Measurements from ENCODE around the gene MRPL50. TPM values are rescaled to one million over a fixed set of nuclear protein-coding genes. Genes with fewer than 3 reads are reported as not detected.

The MRPL50 gene
- total RNA-seq, 1 donor from 2014 or later: 16.3 TPM

GRCh38 chr9:101418518-101419430 is 20.4 kb upstream of the MRPL50 start:
- no peak overlapping the region for H3K4me3 Mint-ChIP-seq
- H3K27me3 Mint-ChIP-seq: no peaks in the 10 kb centered on the region
- TF ChIP-seq CTCF (conservative IDR thresholded peaks at IDR 0.05): no peak
- H3K9me3 Mint-ChIP-seq: peaks cover under 1% of the 10 kb centered on the region
- no peak for DNase-seq (ENCODE audit: extremely low spot score, unreplicated experiment)
- no peak overlapping the region for H3K27ac Mint-ChIP-seq
- peaks cover 5% of the 10 kb centered on the region for H3K4me1 Mint-ChIP-seq (ENCODE audit: unreplicated experiment)
- H3K36me3 Mint-ChIP-seq: peaks cover 8% of the 10 kb centered on the region

GRCh38 chr9:101417977-101418376 is 19.6 kb upstream of the MRPL50 start:
- peaks cover 5% of the 10 kb centered on the region for H3K4me1 Mint-ChIP-seq (ENCODE audit: unreplicated experiment)
- no peak overlapping the region for H3K27ac Mint-ChIP-seq
- DNase-seq (ENCODE audit: extremely low spot score, unreplicated experiment): no peak
- H3K27me3 Mint-ChIP-seq: no peaks in the 10 kb centered on the region
- H3K4me3 Mint-ChIP-seq: no peak overlapping the region
- H3K36me3 Mint-ChIP-seq: peaks cover 15% of the 10 kb centered on the region
- no peak for TF ChIP-seq CTCF (conservative IDR thresholded peaks at IDR 0.05)
- H3K9me3 Mint-ChIP-seq: peaks cover 5% of the 10 kb centered on the region

GRCh38 chr9:101417389-101417788 is 19.0 kb upstream of the MRPL50 start:
- Mint-ChIP-seq H3K4me3 (no peak overlapping the region), H3K9me3 (peaks cover 5% of the 10 kb centered on the region), H3K27ac (no peak overlapping the region), H3K36me3 (peaks cover 20% of the 10 kb centered on the region), H3K4me1 (ENCODE audit: unreplicated experiment) (peaks cover 5% of the 10 kb centered on the region), H3K27me3 (no peaks in the 10 kb centered on the region)
- no peak for DNase-seq (ENCODE audit: extremely low spot score, unreplicated experiment)
- TF ChIP-seq CTCF (conservative IDR thresholded peaks at IDR 0.05): no peak

- H3K4me3 Mint-ChIP-seq: no peak overlapping the region
- H3K27ac Mint-ChIP-seq: no peak overlapping the region
- H3K9me3 Mint-ChIP-seq: peaks cover 5% of the 10 kb centered on the region
- peaks cover 24% of the 10 kb centered on the region for H3K36me3 Mint-ChIP-seq
- no peaks in the 10 kb centered on the region for H3K4me1 Mint-ChIP-seq (ENCODE audit: unreplicated experiment)
- DNase-seq (ENCODE audit: extremely low spot score, unreplicated experiment): no peak
- no peak for TF ChIP-seq CTCF (conservative IDR thresholded peaks at IDR 0.05)
- H3K27me3 Mint-ChIP-seq: no peaks in the 10 kb centered on the region
Measured at GRCh38 chr9:101415578-101415977, 17.2 kb upstream of the MRPL50 start.

GRCh38 chr9:101414839-101415238 is 16.4 kb upstream of the MRPL50 start:
- no peak overlapping the region for H3K27ac Mint-ChIP-seq
- H3K4me3 Mint-ChIP-seq: no peak overlapping the region
- peaks cover 29% of the 10 kb centered on the region for H3K36me3 Mint-ChIP-seq
- no peaks in the 10 kb centered on the region for H3K4me1 Mint-ChIP-seq (ENCODE audit: unreplicated experiment)
- peaks cover 5% of the 10 kb centered on the region for H3K9me3 Mint-ChIP-seq
- H3K27me3 Mint-ChIP-seq: no peaks in the 10 kb centered on the region
- TF ChIP-seq CTCF (conservative IDR thresholded peaks at IDR 0.05): no peak
- no peak for DNase-seq (ENCODE audit: extremely low spot score, unreplicated experiment)

All from type B pancreatic cell (in vitro differentiated cells).